ENCODE data around the gene TMC4. TPM values are rescaled to one million over a fixed set of nuclear protein-coding genes. Genes with fewer than 3 reads are reported as not detected.

TMC4 gene
- total RNA-seq, 4 donors from 2014 or later, result 0.16 to 3.1 (median 0.31) TPM; not detected in 1

DNA sequence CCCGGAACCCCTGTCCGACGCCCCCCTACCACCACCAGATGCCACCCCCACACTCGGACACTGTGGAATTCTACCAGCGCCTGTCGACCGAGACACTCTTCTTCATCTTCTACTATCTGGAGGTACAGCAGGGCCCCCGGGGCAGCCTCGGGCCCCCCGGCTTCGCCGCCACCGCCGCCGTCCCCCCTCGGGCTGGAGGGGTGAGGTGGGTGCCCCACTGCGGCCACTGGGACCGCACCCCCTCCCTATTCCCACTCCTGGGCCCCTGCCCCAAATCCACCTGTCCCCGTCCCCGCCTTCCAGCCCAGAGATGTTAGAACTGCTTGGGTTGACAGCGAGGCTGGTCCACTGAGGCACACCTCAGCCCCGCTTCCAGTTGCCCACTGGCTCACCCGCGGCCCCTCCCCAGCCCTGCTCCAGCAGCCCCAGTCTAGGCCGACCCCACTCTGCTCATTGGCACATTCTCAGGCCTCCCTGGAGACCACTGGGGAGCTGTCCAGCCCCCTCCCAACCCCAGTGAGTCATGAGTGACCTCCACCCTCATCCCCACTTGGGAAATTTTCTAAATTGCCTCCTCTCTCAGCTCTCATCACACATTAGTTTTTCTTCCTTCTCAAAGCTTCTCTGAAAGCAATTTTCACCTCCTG lies 20.0 kb downstream of the TMC4 start:
- H3K9me3 ChIP-seq, result no peaks in the 10 kb centered on the region
- H3K27me3 ChIP-seq, result no peaks in the 10 kb centered on the region
- TF ChIP-seq POLR2A (IDR thresholded peaks at IDR 0.05), result no peak
- TF ChIP-seq EP300 (IDR thresholded peaks at IDR 0.05), result no peak
- no peak for TF ChIP-seq POLR2AphosphoS5 (IDR thresholded peaks at IDR 0.05)
- TF ChIP-seq, protein P1, sequence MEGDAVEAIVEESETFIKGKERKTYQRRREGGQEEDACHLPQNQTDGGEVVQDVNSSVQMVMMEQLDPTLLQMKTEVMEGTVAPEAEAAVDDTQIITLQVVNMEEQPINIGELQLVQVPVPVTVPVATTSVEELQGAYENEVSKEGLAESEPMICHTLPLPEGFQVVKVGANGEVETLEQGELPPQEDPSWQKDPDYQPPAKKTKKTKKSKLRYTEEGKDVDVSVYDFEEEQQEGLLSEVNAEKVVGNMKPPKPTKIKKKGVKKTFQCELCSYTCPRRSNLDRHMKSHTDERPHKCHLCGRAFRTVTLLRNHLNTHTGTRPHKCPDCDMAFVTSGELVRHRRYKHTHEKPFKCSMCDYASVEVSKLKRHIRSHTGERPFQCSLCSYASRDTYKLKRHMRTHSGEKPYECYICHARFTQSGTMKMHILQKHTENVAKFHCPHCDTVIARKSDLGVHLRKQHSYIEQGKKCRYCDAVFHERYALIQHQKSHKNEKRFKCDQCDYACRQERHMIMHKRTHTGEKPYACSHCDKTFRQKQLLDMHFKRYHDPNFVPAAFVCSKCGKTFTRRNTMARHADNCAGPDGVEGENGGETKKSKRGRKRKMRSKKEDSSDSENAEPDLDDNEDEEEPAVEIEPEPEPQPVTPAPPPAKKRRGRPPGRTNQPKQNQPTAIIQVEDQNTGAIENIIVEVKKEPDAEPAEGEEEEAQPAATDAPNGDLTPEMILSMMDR (IDR thresholded peaks at IDR 0.05), result no peak
- ATAC-seq, result peak; percentile 48
- 64 to 91% methylated on average over 5 to 6 of the region's 25 CpGs for WGBS, 2 donors (ENCODE audit: low coverage in 1 of 2)
- H3K36me3 ChIP-seq, result peaks cover 0 to 100% of the 10 kb centered on the region in 2 donors
- H3K4me1 ChIP-seq, result peaks cover 0 to 24% (median 3%) of the 10 kb centered on the region in 3 donors
- no peak overlapping the region for H3K4me3 ChIP-seq
- H3K27ac ChIP-seq, result peak overlapping the region in 3 of 4 donors; percentile 33 to 54 (median 45)

DNA sequence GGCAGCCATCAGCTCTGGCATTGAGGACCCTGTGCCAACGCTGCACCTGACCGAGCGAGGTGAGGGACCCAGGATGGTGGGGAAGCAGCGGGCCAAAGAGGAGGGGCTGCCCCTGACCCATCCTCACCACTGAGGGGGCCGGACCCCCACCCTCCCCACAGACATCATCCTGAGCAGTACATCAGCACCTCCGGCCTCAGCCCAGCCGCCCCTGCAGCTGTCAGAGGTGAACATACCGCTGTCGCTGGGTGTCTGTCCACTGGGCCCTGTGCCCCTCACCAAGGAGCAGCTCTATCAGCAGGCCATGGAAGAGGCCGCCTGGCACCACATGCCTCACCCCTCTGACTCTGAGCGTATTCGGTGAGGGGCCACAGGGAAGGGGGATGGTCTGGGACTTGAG lies 20.7 kb downstream of the TMC4 start:
- Histone ChIP-seq H3K9me3 (no peaks in the 10 kb centered on the region), H3K4me3 (no peak overlapping the region), H3K4me1 (peaks cover 0 to 25% (median 7%) of the 10 kb centered on the region in 3 donors), H3K36me3 (peaks cover 0 to 100% of the 10 kb centered on the region in 2 donors), H3K27me3 (no peaks in the 10 kb centered on the region), H3K27ac (peak overlapping the region in 1 of 4 donors; percentile 33)
- no CpG with 5 or more reads among the region's 12 CpGs for WGBS, 2 donors (ENCODE audit: low coverage in 1 of 2)
- no peak for ATAC-seq
- no peak for TF ChIP-seq POLR2AphosphoS5 (IDR thresholded peaks at IDR 0.05)
- TF ChIP-seq EP300 (IDR thresholded peaks at IDR 0.05), result no peak
- no peak for TF ChIP-seq POLR2A (IDR thresholded peaks at IDR 0.05)
- TF ChIP-seq, protein P1 (IDR thresholded peaks at IDR 0.05), result no peak

DNA sequence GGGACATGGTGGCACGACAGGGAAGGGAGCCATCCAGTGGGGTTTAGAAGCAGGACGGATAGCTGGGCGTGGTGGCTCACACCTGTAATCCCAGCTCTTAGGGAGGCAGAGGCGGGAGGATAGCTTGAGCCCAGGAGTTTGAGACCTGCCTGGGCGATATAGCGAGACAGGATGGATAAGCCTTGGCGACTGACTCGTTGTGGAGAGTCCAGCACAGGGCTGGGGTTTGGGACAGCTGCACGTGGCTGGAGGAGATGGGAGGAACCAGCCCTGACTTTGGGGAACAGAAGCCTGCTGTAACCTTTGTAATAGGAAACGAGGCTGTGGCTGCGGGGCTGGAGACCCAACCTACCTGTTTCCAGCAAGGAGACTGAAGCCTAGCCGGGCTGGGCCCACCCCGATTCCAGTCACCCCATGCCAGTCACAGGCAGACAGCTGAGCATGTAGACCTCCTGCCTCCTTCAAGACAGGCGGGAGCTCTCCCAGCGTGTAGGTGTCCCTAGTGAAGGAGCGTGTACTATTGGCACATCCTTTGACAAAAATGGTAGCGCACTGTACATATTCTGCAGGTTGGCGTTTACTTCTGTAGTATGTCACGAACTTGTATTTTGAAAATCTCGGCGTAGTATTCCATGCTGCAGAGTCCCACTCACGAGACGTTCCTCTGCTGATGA lies 21.5 kb downstream of the TMC4 start:
- no peak overlapping the region for H3K4me3 ChIP-seq
- ATAC-seq, result no peak
- 73 to 77% methylated on average over 6 to 19 of the region's 23 CpGs for WGBS, 2 donors (ENCODE audit: low coverage in 1 of 2)
- TF ChIP-seq POLR2A (IDR thresholded peaks at IDR 0.05) (no peak), EP300 (IDR thresholded peaks at IDR 0.05) (no peak), POLR2AphosphoS5 (IDR thresholded peaks at IDR 0.05) (no peak)
- TF ChIP-seq, protein P1 (IDR thresholded peaks at IDR 0.05), result no peak
- no peaks in the 10 kb centered on the region for H3K27me3 ChIP-seq
- peaks cover 0 to 100% of the 10 kb centered on the region in 2 donors for H3K36me3 ChIP-seq
- no peak overlapping the region for H3K27ac ChIP-seq
- H3K9me3 ChIP-seq, result no peaks in the 10 kb centered on the region
- peaks cover 0 to 32% (median 12%) of the 10 kb centered on the region in 3 donors for H3K4me1 ChIP-seq

DNA sequence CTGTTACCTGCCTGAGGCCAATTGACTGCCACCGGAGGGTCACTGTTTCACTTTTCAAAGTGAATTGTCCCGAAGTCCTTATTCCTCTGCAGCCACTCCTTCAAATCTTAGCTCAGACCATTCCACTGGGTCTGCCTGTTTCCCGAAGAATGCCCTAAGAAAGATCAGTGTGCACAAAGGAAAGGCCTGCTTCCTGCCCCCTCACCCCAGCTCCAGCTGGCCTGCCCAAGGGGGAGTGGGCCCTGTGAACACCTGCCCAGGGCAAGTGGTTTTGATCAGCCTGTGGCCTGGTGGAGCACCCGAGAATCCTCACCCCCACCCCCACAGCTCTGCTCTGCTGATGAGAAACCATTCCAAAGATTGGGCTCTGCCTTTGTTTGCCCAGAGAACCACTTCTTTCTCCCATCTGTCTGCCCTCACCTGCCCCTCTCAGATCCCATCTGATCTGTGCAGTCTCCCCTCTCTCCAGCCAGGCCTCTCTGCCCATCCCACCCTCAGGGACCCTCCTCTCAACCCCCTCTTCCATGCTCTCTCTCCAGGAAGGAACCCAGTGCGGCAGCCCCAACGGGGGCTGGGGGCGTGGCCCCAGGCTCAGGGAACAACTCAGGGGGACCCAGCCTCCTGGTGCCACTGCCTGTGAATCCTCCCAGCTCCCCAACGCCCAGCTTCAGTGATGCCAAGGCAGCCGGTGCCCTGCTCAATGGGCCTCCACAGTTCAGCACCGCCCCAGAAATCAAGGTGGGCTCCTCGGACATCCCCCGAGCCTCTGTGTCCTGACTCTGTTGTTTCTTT lies 23.7 kb downstream of the TMC4 start:
- no peak overlapping the region for H3K27ac ChIP-seq
- H3K4me1 ChIP-seq, result peaks cover 0 to 41% (median 12%) of the 10 kb centered on the region in 3 donors
- H3K9me3 ChIP-seq, result no peaks in the 10 kb centered on the region
- no peak overlapping the region for H3K4me3 ChIP-seq
- H3K27me3 ChIP-seq, result no peaks in the 10 kb centered on the region
- WGBS, 2 donors (ENCODE audit: low coverage in 1 of 2), result 72 to 77% methylated on average over 5 to 10 of the region's 12 CpGs
- no peak for ATAC-seq
- peaks cover 0 to 100% of the 10 kb centered on the region in 2 donors for H3K36me3 ChIP-seq
- TF ChIP-seq, protein P1 (IDR thresholded peaks at IDR 0.05), result no peak
- TF ChIP-seq EP300 (IDR thresholded peaks at IDR 0.05) (no peak), POLR2AphosphoS5 (IDR thresholded peaks at IDR 0.05) (no peak), POLR2A (IDR thresholded peaks at IDR 0.05) (no peak)

Data from gastroesophageal sphincter (tissue), 4 donors.